A673 (cell line): ENCODE measurements around the gene GATA5. TPM values are rescaled to one million over a fixed set of nuclear protein-coding genes. Genes with fewer than 3 reads are reported as not detected.

Experiments
- BruUV-seq: library from RNA; stranded (reverse); fragments of 400-500 nt; replicated peaks from 2 replicates; lab custom pipeline; 2021; lab: Mats Ljungman, UMichigan
- CTCF ChIA-PET: fragments of 300-600 bp; sonication (Branson Sonifier 250); formaldehyde crosslinking; loops from one replicate; lab custom pipeline; 2022; ENCODE audit warnings: antibody characterized with exemption; lab: Charles Lee
- POLR2A ChIA-PET: fragments of 300-600 bp; sonication (Branson Sonifier 250); formaldehyde crosslinking; loops from one replicate; lab custom pipeline; 2022; ENCODE audit warnings: antibody characterized with exemption; ENCODE audit not compliant: low non-redundant PET; lab: Charles Lee
- DNase-seq: peaks from one replicate; pipeline ENCODE4 v3.0.0-alpha.2; 2015; ENCODE audit warnings: low spot score
- H3K27ac ChIP-seq: fragments of 200-600 bp; sonication (generic); 2 replicates; pipeline ENCODE4 v1.5.1; 2016; ENCODE audit warnings: mixed run types, low read depth, mild to moderate bottlenecking, mixed read lengths, antibody characterized with exemption, low read length; ENCODE audit not compliant: poor library complexity, severe bottlenecking
- H3K27me3 ChIP-seq: fragments of 200-600 bp; sonication (generic); replicated peaks from 2 replicates; pipeline ENCODE4 v1.6.1; 2017; ENCODE audit warnings: mixed run types, low read depth, mild to moderate bottlenecking, mixed read lengths, antibody characterized with exemption, low read length; ENCODE audit not compliant: insufficient read depth, poor library complexity
- H3K36me3 ChIP-seq: fragments of 200-600 bp; sonication (generic); 2 replicates; pipeline ENCODE4 v1.6.1; 2016; ENCODE audit warnings: mixed run types, mild to moderate bottlenecking, mixed read lengths, antibody characterized with exemption, low read length; ENCODE audit not compliant: insufficient read depth, poor library complexity, severe bottlenecking
- H3K4me1 ChIP-seq: fragments of 200-600 bp; sonication (generic); 2 replicates; pipeline ENCODE4 v1.6.1; 2017; ENCODE audit warnings: mixed run types, mild to moderate bottlenecking, mixed read lengths, antibody characterized with exemption, low read length; ENCODE audit not compliant: insufficient read depth, poor library complexity, severe bottlenecking
- H3K4me3 ChIP-seq: fragments of 200-600 bp; sonication (generic); 2 replicates; pipeline ENCODE4 v1.5.1; 2016; ENCODE audit warnings: low read depth, mixed run types, mild to moderate bottlenecking, mixed read lengths, low read length; ENCODE audit not compliant: poor library complexity, severe bottlenecking
- H3K9me3 ChIP-seq: fragments of 200-600 bp; sonication (generic); 2 replicates; pipeline ENCODE4 v1.6.1; 2016; ENCODE audit warnings: mixed run types, low read depth, mild to moderate bottlenecking, mixed read lengths, antibody characterized with exemption, low read length; ENCODE audit not compliant: poor library complexity, severe bottlenecking
- CTCF ChIP-seq: fragments of 300-800, 200-600 bp; sonication (generic); conservative IDR thresholded peaks from 2 replicates; pipeline ENCODE4 v1.5.1; 2017; ENCODE audit warnings: low read depth, mild to moderate bottlenecking, antibody characterized with exemption, low read length, moderate library complexity, mixed read lengths
- EZH2 ChIP-seq: fragments of 200-600 bp; sonication (generic); IDR thresholded peaks from 2 replicates; pipeline ENCODE4 v1.6.1; 2017; ENCODE audit warnings: borderline replicate concordance, low read depth, mild to moderate bottlenecking, mixed read lengths, antibody characterized with exemption, low read length; ENCODE audit not compliant: poor library complexity, severe bottlenecking
- intact Hi-C: fragments of 100-400 bp; cut with micrococcal nuclease; formaldehyde crosslinking; loops from one replicate; pipeline ENCODE4 v1.10.0; 2022; ENCODE audit not compliant: unreplicated experiment
- total RNA-seq: library from RNA; stranded (reverse); gene quantifications from 2 replicates; pipeline ENCODE4 v1.2.3, GENCODE V29; 2021

Gene GATA5
- total RNA-seq, 1 experiment from 2014 or later: not detected

- Histone ChIP-seq H3K4me3 (no peak overlapping the region), H3K27me3 (peaks cover 35% of the 10 kb centered on the region), H3K9me3 (no peaks in the 10 kb centered on the region), H3K36me3 (no peaks in the 10 kb centered on the region), H3K27ac (no peak overlapping the region), H3K4me1 (no peaks in the 10 kb centered on the region)
- ChIA-PET CTCF (no interaction called here), POLR2A (no interaction called here)
- intact Hi-C loops: no loop called here
- TF ChIP-seq CTCF (no peak), EZH2 (no peak)
- no peak for DNase-seq
- no TSS peak for BruUV-seq
Observed at GRCh38 chr20:62518911-62519310, 43.1 kb upstream of the GATA5 start.

GRCh38 chr20:62517901-62518610 is 42.3 kb upstream of the GATA5 start:
- no TSS peak for BruUV-seq
- no peaks in the 10 kb centered on the region for H3K36me3 ChIP-seq
- H3K4me1 ChIP-seq: no peaks in the 10 kb centered on the region
- TF ChIP-seq CTCF (no peak), EZH2 (no peak)
- POLR2A ChIA-PET: no interaction called here
- H3K27ac ChIP-seq: no peak overlapping the region
- H3K27me3 ChIP-seq: peaks cover 26% of the 10 kb centered on the region
- H3K4me3 ChIP-seq: no peak overlapping the region
- no peaks in the 10 kb centered on the region for H3K9me3 ChIP-seq
- no peak for DNase-seq
- CTCF ChIA-PET: no interaction called here
- intact Hi-C loops: no loop called here

GRCh38 chr20:62517168-62517567 is 41.4 kb upstream of the GATA5 start:
- no peak for DNase-seq
- intact Hi-C loops: no loop called here
- BruUV-seq: no TSS peak
- Histone ChIP-seq H3K27me3 (peaks cover 18% of the 10 kb centered on the region), H3K27ac (no peak overlapping the region), H3K4me3 (no peak overlapping the region), H3K36me3 (no peaks in the 10 kb centered on the region), H3K9me3 (no peaks in the 10 kb centered on the region), H3K4me1 (no peaks in the 10 kb centered on the region)
- ChIA-PET POLR2A (no interaction called here), CTCF (no interaction called here)
- TF ChIP-seq CTCF (no peak), EZH2 (no peak)
